Erythroblast (primary cell): Measurements from ENCODE around the gene ATXN10.

Source experiments
- GATA1 ChIP-seq: IDR thresholded peaks from 2 replicates; pipeline ENCODE4 v1.6.1; 2011; ENCODE audit warnings: low read depth, mild to moderate bottlenecking, control low read depth, low read length, moderate library complexity
- POLR2A ChIP-seq: IDR thresholded peaks from 2 replicates; pipeline ENCODE4 v1.6.1; 2011; ENCODE audit warnings: mild to moderate bottlenecking, low read length

DNA sequence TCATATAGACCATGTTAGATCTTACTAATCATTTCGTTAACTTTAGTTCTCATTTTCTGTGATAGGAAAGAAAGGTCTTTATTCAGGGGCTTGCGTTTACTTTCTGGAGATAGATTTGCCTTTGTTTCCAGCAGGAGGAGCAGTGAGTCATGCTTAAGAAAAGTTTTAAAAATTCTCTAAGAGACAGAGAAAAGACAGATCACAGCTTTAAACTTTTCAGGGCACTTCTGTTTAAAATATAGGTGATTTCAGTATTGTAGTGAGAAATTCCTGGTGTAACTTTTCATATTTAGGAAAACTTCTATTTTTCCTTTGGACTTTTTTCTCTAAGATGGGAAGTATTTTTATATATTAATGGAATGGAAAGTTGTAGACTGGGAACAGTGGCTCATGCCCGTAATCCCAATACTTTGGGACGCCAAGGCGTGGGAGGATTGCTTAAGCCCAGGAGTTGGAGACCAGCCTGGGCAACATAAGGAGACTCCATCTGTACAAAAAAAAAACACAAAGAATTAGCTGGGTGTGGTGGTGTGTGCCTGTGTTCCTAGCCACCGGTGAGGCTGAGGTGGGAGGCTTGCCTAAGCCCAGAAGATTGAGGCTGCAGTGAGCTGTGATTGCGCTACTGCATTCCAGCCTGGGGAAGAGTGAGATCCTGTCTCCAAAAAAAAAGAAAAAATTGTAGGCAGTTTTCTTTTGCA lies 60.3 kb downstream of the ATXN10 start:
- no peak for TF ChIP-seq POLR2A
- no peak for TF ChIP-seq GATA1
